Anterior cingulate cortex (tissue), 58 donors: ENCODE measurements around the gene PALS1.

Source experiments
- DNase-seq, 58 donors: peaks; one replicate each; lab custom pipeline; 2025; lab: John Stamatoyannopoulos, UW

Gene PALS1

DNA sequence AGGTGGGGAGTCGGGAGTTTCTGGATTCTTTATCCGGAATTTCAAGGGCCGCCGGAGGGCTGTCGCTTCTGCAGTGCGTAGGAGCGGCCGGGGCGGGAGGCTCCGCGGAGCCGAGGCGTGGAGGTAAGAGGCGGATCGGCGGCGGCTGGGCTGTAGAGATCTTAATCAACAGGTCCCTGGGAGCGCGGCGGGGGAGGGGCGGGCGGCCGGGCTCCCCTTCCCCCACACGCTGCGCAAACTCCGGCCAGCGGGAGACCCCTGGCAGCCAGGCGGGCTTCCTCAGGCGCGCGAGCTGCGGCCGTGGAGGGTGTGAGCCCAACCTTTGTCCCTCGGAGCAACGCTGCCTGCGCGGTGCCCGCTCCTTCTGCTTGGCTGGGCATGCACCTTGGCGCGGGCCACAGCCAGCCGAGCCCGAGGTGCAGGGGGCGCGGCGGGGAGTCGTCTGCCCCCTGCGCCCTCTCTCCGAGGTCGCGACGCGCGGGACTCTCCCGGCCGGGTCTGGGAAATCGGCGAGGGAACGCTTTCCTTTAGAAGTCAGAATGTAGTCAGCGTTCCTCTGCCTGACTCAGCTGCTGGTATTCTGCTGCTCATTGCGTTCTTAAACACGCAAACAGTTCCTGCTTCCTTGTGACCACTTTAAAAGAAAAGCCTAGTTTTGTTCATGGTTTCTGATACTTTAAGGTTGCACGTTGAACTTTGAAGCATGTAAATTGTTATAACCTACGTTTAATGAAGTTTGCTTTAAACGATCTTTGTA lies at the start of gene PALS1:
PALS1 (plus strand) TSS at position 25 of the 757 bp plus-strand sequence. CDS start 37,736 bp downstream, outside the sequence.
- DNase-seq = peak in 22 of 58 donors; percentile 13 to 88 (median 54)

GRCh38 chr14:67191768-67192290 lies 49.4 kb upstream of the PALS1 start:
- DNase-seq = peak in 4 of 58 donors; percentile 2 to 19 (median 4)

GRCh38 chr14:67192366-67192765 lies 48.9 kb upstream of the PALS1 start:
- DNase-seq = no peak

- no peak for DNase-seq
These were observed 46.0 kb upstream of the PALS1 start for GRCh38 chr14:67195279-67195678.

- DNase-seq = no peak
These were observed 42.2 kb upstream of the PALS1 start for GRCh38 chr14:67199016-67199415.

DNA sequence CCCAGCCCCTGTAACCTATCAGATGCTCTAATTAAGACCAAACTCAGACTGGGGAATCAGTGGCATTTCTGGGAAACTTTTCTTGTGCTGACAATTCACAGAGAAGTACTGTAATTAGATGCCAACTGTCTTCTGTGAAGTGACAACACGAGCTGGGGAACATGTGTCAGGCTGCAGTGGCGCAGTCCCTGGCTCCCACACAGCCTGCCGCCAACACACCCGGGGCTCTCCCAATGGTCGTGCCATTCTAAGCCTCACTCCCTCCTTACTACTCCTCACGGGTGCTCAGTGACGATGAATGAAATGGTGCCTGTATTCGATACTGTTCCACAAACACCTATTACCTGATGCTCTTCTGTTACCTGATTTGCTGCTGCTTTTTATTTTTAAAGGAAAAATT lies 33.4 kb upstream of the PALS1 start:
- peak in 8 of 58 donors; percentile 0 to 16 (median 5) for DNase-seq

DNA sequence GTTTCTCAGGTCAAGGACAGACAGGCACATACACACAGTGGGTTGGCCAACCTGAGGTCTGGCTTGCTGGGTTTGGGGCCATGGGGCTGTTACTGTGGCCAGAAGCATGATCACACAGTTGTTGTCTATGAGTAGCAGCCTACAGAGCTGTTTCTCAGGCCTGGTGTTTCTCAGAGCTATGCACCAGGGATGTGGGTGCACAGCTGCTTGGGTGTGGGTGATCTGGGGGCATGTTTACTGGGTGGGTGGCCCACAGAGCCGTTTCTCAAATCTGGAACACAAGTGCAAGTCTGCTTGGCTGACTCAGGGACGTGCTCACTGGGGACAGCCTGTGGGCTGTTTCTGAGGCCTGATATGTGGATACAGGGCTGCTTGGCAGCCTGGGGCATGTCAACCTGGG lies 23.1 kb upstream of the PALS1 start:
- DNase-seq = no peak

- no peak for DNase-seq
These were observed 19.8 kb upstream of the PALS1 start for GRCh38 chr14:67221248-67221981.

- DNase-seq = no peak
These were observed 19.3 kb upstream of the PALS1 start for GRCh38 chr14:67221982-67222328.

GRCh38 chr14:67225523-67225922 lies 15.7 kb upstream of the PALS1 start:
- no peak for DNase-seq

DNA sequence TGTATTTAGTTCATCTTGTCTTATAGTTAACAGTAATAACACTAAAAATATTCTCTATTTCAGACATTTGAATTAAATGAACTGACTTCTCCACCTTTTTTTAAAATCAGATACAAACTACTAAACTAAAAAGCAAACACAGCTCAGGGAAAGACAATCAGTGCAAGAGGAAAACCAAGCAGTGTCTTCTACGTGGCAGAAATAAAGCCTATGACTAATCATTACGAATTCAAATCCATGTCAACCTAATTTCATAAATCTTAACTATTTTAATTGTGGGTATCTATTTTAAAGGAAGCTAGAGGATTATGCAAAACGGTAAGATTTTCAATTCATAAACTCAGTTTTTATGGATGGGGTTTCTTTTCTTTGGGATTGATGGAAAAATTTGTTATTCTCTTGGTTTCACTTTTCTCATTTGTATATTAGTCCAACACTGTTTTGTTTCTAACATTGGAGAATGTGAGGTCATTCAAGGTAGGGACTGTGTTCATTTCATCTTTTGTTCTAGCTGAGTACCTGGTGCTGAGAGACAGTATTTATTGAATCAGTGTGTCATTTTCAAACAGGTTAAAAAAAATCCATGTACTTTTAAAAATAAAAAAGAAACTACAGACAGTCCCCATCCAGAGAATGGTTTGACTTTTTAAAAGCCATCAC lies 12.8 kb upstream of the PALS1 start:
- no peak for DNase-seq

- DNase-seq = no peak
These were observed 9.2 kb upstream of the PALS1 start for GRCh38 chr14:67232066-67232465.

DNA sequence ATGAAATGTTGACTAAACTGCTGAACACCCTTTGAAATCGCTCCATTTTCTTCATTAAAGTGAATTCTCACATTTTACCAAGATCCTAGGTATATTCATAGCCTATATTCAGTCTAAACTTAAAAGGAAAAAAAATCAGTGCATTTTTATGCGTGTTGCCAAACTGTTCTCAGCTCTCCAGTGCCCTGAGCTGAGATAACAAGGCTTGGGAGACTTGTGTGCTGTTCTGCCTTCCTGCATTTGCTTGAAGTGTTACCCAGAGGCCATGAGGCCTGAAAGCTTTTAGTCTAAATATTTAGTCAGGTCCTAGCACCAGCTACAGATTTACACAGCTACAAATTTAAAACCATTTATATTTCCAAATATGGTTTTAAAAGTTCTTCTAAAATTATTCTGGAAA lies 8.6 kb upstream of the PALS1 start:
- no peak for DNase-seq

DNA sequence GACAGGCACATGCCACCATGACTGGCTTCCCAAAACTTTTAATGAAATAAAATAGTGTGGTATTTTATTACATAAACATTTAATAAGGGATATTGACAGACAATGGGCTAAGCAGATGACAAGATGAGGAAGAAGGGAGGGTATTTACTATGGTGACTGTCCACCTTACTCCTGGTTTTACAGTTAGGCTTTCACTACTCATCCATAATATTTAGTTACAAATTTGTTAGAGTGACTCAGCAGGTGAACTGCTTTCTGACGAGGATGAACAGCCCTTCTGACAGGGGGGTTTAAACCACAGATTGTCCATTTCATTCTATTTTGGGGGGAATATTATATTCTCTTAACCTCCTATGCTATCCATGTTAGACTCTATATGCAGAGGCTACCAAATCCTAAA lies 3.6 kb upstream of the PALS1 start:
- no peak for DNase-seq

- no peak for DNase-seq
These were observed 1.7 kb upstream of the PALS1 start for GRCh38 chr14:67239582-67239981.

DNA sequence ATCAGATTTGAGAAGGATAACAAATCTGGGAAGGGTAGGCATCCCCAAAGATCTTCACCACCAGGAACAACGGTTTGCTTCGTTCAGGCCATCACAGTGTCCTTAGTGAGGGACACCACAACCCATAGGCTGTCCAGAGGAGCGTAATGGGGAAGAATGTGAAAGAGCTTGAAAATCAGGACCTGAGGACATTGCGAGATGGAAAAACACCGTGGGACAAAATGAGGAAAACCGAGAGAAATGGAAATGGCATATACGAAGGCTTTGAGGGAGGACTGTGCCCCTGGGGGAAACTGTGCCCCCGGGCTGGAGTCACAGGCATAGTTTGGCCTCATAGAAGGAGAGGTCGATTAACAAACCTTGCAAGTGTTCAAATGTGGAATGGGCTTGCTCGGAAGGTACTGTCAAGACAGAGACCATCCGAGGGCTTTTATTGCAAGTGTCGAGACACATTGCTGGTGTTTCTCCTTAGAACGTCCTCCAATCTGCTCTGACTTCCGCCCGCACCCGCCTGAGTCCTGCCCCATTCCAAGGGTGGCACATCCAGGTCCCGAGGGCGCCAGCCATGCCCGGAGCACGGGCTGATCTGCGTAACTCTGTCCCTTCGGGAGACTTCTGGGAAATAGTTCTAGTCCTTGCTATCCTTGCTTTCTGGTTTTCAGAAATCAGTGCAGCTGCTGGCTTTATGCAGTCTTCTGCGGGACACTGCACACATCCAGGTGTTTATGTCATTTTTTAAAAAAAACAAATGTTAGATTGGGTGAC lies 885 bp upstream of the PALS1 start:
- DNase-seq = peak in 47 of 58 donors; percentile 1 to 71 (median 33)

DNA sequence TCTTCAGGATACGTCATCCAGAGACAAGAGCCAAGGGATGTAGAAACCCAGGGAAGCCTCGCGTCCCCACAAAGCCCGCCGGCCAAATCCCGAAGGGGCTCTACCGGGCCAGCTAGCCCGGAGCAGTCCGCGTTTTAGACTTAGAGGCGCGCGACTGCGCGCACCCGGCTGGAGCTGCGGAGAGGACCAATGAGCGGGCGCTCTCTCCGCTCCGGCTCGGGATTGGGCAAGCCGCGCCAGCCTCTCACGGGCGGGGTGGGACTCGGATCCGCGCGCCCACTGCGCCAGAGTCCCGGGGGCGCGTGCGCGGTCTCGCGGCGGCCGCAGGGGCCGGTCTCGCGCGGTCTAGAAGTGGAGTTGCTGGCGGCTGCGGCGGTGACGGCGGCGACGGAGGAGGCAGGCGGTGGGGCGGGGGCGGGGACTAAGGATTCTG lies 241 bp upstream of the PALS1 start:
- peak; percentile 60 to 98 (median 94) for DNase-seq

DNA sequence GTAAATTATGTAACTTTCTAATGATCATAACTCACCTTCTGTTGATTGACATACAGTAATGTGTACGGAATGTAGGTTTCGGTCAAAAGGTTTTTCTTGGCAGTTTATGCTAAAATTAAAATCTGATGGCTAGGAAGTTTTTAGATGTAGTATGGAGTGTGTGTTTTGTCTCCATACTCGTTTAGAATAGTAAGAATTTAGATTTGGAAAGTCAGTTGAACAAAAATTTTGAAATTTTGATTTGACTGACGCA lies 859 bp downstream of the PALS1 start:
- DNase-seq = no peak

GRCh38 chr14:67245104-67245503 lies 3.9 kb downstream of the PALS1 start:
- DNase-seq = no peak

DNA sequence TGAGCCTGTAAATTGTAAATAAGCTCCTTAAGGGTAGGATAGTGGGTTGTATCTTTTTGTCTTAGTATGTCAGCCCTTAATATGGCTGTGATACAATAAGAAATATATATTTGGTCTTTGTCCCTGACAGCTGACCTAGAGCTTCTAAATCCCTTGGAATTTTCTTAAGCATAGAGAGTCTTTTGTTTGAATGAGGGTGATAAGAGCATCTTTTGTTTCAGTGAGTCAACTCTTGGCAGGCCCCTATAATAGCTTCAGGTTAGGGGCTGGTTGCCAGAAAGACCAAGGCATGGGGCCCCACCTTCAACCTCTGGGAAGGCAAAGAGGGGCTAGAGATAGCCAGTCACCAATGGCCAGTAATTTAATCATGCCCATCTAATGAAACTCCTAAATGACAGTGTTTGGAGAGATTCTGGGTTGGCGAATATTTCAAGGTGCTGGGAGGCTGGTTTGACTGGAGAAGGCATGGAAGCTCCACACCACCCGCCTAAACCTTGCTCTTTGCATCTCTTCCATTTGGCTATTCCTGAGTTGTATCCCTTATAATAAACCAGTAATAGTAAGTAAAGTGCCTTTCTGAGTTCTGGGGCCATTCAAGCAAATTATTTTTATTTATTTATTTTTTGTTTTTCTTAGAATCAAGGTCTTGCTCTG lies 10.5 kb downstream of the PALS1 start:
- DNase-seq = no peak
